Heart left ventricle (tissue), 16 donors: Measurements from ENCODE around the gene FBXL19. TPM values are rescaled to one million over a fixed set of nuclear protein-coding genes. Genes with fewer than 3 reads are reported as not detected.

Source experiments
- ATAC-seq, 4 donors: fragments of 200-7000 bp; cut with Tn5 transposase; one replicate each; pipeline ENCODE4 v1.9.1; 2020 to 2022; ENCODE audit warnings: moderate library complexity in 4 of 4, mild to moderate bottlenecking in 3 of 4, moderate number of reproducible peaks in 1 of 4
- DNase-seq, 5 donors: peaks; one replicate each; pipeline ENCODE4 v3.0.0-alpha.2; 2020
- H3K27ac ChIP-seq, 12 donors: fragments of 200-600 bp; sonication (generic) in 4 of 12; one replicate each; pipeline versions ENCODE4 v1.5.0 to v1.8.0; 2016 to 2022; ENCODE audit warnings: mild to moderate bottlenecking in 2 of 12
- H3K27me3 ChIP-seq, 9 donors: fragments of 200-600 bp; sonication (generic) in 2 of 9; one replicate each; pipeline versions ENCODE4 v1.5.1 to v1.8.0; 2016 to 2022; ENCODE audit warnings: mild to moderate bottlenecking in 3 of 9
- H3K36me3 ChIP-seq, 9 donors: fragments of 200-600 bp; sonication (generic) in 2 of 9; one replicate each; pipeline versions ENCODE4 v1.5.0 to v1.8.0; 2018 to 2022; ENCODE audit warnings: mild to moderate bottlenecking in 2 of 9
- H3K4me1 ChIP-seq, 12 donors: fragments of 200-600 bp; sonication (generic) in 4 of 12; one replicate each; pipeline versions ENCODE4 v1.5.0 to v1.8.0; 2016 to 2022; ENCODE audit warnings: mild to moderate bottlenecking in 3 of 12
- H3K4me3 ChIP-seq, 12 donors: fragments of 200-600 bp; sonication (generic) in 4 of 12; one replicate each; pipeline versions ENCODE4 v1.5.0 to v1.8.0; 2017 to 2022; ENCODE audit warnings: mild to moderate bottlenecking in 9 of 12, moderate library complexity in 4 of 12
- H3K9me3 ChIP-seq, 12 donors: fragments of 200-600 bp; sonication (generic) in 4 of 12; one replicate each; pipeline versions ENCODE4 v1.5.0 to v1.8.0; 2016 to 2022; ENCODE audit warnings: mild to moderate bottlenecking in 1 of 12
- POLR2A ChIP-seq, 2 donors: fragments of 450-650 bp; IDR thresholded peaks; one replicate each; pipeline ENCODE4 v1.6.1; 2017; ENCODE audit warnings: antibody characterized with exemption in 2 of 2, mild to moderate bottlenecking in 2 of 2, moderate library complexity in 2 of 2
- WGBS, 4 donors: extraction: QIAGEN DNeasy Blood & Tissue Kit in 2 of 4; methylation state at CpG; one replicate each; pipeline versions ENCODE4 v1.1.5 to v1.1.7; 2013 to 2018; 5-methylcytosine and 5-hydroxymethylcytosine counted together
- intact Hi-C, 10 donors: fragments of 100-400 bp; cut with DNase I; formaldehyde crosslinking; loops; one replicate each; pipeline versions ENCODE4 v1.11.1 to v1.14.2; 2022
- polyA plus RNA-seq, 2 donors: library from polyadenylated mRNA; stranded (reverse); fragments of 200-250 nt; gene quantifications; one replicate each; pipeline ENCODE4 v1.2.3, GENCODE V29; 2013
- total RNA-seq, 9 donors: library from RNA; depleted of rRNA in 2 of 9; stranded (reverse); fragments of >200 nt in 2 of 9; fragmentation: NEBNext Ultra II Directional in 3 of 9; extraction: Animal tissue kit (Norgen Biotek cat#: 25700) in 3 of 9; gene quantifications; one replicate each; pipeline versions ENCODE4 v1.1.0 to v1.2.4, GENCODE V29; 2016 to 2023
- TF ChIP-seq, protein P1 (sequence below), 12 donors: fragments of 200-600 bp; sonication (generic) in 4 of 12; IDR thresholded peaks; one replicate each; pipeline versions ENCODE4 v1.5.0 to v1.8.0; 2018 to 2022; ENCODE audit warnings: antibody characterized with exemption in 12 of 12, mild to moderate bottlenecking in 5 of 12
- donor health status: ischemic (EF 13 %, LVEDD 7.1; RV severe dilation, severe dysfunction).
- donor health status: healthy with polysubstance abuse.
- donor health status: DM: no; HTN: yes; CAD: no.
- donor health status: DM: no; HTN: no; CAD: no.
- donor health status: ischemic (EF 25% LVEDD 6.9; RV normal size, moderate dysfunction).
- donor health status: ischemic (EF 25% LVEDD 5.7; RV mildly dilated, moderate dysfunction).
- donor health status: healthy.
- donor health status: DM: yes; HTN: yes; CAD: no.
- donor health status: ischemic (EF 35%, LVEDD 5.7; RV mildly dilated, moderate dysfunction).
- donor health status: nonischemic (EF 11% LVEDD 7.7; RV severe dilation, severe dysfunction).
- donor health status: DM: yes; HTN: yes; CAD: no.
- donor health status: PGD.
- donor health status: ischemic (EF 29% LVEDD 5.4; RV normal size, mild dysfunction).
- donor health status: nonischemic (EF 23%, LVEDD 6.1; RV moderate dilation, normal function).

FBXL19 gene
- total and polyA plus RNA-seq, 11 donors = 4.5 to 15.5 (median 7.9) TPM

DNA sequence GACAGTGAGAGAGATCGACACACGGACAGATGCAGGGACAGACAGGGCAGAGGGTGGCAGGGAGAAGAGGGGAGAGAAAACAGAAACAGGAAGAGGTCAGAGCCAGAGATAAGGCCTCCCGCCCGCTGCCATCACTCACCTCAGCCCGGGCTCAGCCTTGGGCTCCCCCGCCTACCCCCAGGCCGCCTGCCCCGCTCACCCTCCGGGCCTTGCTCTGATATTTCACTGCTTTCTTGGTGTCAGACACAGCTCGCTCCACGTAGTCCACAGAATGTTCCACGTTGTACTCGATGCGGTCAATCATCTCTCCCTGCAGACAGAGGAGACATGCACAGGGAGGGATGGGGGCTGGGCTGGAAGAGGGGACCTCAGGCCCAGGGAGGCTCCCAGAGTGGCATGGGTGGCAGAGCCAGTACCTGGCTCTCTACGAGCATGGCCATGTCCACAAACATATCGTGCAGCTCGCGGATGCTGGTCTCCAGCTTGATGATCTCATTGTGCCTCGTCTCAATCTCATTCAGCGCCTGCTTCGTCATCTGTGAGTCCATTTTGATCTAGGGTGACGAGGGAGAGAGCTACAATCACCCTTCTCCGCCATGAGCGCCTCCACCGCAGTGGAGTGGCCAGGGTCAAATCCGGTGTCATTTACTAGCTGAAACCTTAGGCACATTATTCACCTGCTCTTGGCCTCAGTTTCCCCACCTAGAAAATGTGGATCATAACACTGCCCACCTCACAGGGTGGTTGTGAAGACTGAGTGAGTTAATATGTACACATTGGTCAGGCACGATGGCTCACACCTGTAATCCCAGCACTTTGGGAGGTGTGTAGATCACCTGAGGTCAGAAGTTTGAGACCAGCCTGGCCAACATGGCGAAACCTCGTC is 69.8 kb downstream of the FBXL19 start:
- 71 to 76% (median 75%) methylated on average over 29 of the region's 29 CpGs for WGBS, 4 donors
- Histone ChIP-seq H3K9me3 (no peaks in the 10 kb centered on the region), H3K36me3 (peaks cover 0 to 4% (median 0%) of the 10 kb centered on the region in 9 donors), H3K4me1 (peaks cover 0 to 17% (median 12%) of the 10 kb centered on the region in 12 donors), H3K4me3 (no peak overlapping the region), H3K27me3 (no peaks in the 10 kb centered on the region), H3K27ac (no peak overlapping the region)
- intact Hi-C loops = loop anchor here in 2 of 10 donors (5.0 to 10.0 kb wide), 2 partner anchors 39 to 72 kb away; partner anchors contain the start of gene STX4 (in 1 of the 2)
- TF ChIP-seq, protein P1, sequence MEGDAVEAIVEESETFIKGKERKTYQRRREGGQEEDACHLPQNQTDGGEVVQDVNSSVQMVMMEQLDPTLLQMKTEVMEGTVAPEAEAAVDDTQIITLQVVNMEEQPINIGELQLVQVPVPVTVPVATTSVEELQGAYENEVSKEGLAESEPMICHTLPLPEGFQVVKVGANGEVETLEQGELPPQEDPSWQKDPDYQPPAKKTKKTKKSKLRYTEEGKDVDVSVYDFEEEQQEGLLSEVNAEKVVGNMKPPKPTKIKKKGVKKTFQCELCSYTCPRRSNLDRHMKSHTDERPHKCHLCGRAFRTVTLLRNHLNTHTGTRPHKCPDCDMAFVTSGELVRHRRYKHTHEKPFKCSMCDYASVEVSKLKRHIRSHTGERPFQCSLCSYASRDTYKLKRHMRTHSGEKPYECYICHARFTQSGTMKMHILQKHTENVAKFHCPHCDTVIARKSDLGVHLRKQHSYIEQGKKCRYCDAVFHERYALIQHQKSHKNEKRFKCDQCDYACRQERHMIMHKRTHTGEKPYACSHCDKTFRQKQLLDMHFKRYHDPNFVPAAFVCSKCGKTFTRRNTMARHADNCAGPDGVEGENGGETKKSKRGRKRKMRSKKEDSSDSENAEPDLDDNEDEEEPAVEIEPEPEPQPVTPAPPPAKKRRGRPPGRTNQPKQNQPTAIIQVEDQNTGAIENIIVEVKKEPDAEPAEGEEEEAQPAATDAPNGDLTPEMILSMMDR (IDR thresholded peaks at IDR 0.05) = no peak
- no peak for TF ChIP-seq POLR2A (IDR thresholded peaks at IDR 0.05)
- ATAC-seq (no peak), DNase-seq (no peak)

DNA sequence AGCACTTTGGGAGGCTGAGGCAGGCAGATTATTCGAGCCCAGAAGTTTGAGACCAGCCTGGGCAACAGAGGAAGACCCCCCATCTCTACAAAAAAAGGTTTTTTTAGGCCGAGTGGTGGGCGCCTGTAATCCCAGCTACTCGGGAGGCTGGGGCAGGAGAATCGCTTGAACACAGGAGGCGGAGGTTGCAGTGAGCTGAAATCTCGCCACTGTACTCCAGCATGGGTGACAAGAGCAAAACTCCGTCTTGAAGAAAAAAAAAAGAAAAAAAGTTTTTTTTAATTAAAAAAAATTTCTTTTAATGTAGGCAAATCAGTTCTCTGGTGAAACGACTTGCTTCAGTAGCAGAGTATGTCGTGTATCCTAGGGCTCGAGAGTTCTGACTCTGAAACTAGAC is 72.6 kb downstream of the FBXL19 start:
- H3K4me1 ChIP-seq = peaks cover 0 to 26% (median 14%) of the 10 kb centered on the region in 12 donors
- no peaks in the 10 kb centered on the region for H3K36me3 ChIP-seq
- DNase-seq (no peak), ATAC-seq (no peak)
- H3K27ac ChIP-seq = peak overlapping the region in 7 of 12 donors; percentile 51 to 86 (median 79)
- intact Hi-C loops = loop anchor here in 3 of 10 donors (2.0 to 10.0 kb wide), 4 partner anchors 36 to 147 kb away; partner anchors contain the start of gene STX4 (in 3 of the 3)
- 83 to 88% (median 86%) methylated on average over 11 of the region's 11 CpGs for WGBS, 4 donors
- TF ChIP-seq POLR2A (IDR thresholded peaks at IDR 0.05) = no peak
- TF ChIP-seq, protein P1 (IDR thresholded peaks at IDR 0.05) = no peak
- no peaks in the 10 kb centered on the region for H3K9me3 ChIP-seq
- no peaks in the 10 kb centered on the region for H3K27me3 ChIP-seq
- H3K4me3 ChIP-seq = peak overlapping the region in 3 of 12 donors; percentile 63 to 65 (median 64)

GRCh38 chr16:30996324-30996984 is 73.1 kb downstream of the FBXL19 start:
- DNase-seq (peak in 1 of 5 donors; percentile 54), ATAC-seq (peak; percentile 2 to 68 (median 25))
- TF ChIP-seq POLR2A (IDR thresholded peaks at IDR 0.05) = no peak
- no peaks in the 10 kb centered on the region for H3K9me3 ChIP-seq
- peak overlapping the region in 11 of 12 donors; percentile 12 to 86 (median 69) for H3K27ac ChIP-seq
- H3K36me3 ChIP-seq = no peaks in the 10 kb centered on the region
- H3K4me1 ChIP-seq = peaks cover 0 to 26% (median 14%) of the 10 kb centered on the region in 12 donors
- intact Hi-C loops = loop anchor here in 3 of 10 donors (2.0 to 10.0 kb wide), 4 partner anchors 36 to 146 kb away; partner anchors contain the start of gene STX4 (in 3 of the 3)
- H3K4me3 ChIP-seq = peak overlapping the region; percentile 34 to 65 (median 59)
- WGBS, 4 donors = 20 to 29% (median 23%) methylated on average over 16 to 23 of the region's 23 CpGs
- no peaks in the 10 kb centered on the region for H3K27me3 ChIP-seq

DNA sequence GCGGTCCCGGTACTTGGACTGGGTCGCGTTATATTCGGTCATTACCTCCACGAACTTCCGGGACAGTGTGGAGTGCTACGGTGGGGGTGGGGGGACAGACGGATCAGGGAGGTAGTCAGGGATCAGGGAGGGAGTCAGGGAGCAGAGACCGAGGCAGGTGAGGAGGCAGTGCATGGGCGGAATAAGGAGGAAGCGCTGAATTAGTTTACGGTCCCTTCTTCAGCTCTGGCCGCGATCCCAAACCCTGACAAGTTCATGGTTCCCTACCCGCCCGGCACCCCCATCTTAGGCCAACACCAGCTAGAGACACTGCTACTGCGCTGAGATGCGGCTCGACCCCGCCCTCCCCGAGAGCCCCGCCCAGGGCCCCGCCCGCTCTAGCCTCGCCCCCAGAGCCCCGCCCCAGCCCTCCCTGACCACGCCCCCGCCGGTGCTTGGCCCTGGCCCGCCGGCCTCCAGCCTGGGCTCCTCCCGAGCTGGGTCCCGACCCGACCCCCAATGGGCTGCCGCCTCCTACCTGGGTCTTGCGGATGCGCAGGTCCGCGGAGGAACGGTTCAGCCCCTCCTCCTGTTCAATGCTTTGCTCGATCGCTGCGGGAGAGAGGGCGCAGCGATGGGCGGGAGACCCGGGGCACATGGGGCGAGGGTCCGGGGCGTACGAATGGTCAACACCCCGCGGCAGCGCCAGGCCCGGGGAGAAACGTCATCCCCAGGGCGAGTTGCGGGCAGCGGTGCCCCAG is 73.8 kb downstream of the FBXL19 start:
- 2 to 6% (median 4%) methylated on average over 36 to 60 of the region's 60 CpGs for WGBS, 4 donors
- peak; percentile 80 to 95 (median 94) for ATAC-seq

More for the DNA sequence above, 73.8 kb downstream of the FBXL19 start:
- peak overlapping the region; percentile 34 to 65 (median 59) for H3K4me3 ChIP-seq
- H3K9me3 ChIP-seq = no peaks in the 10 kb centered on the region
- TF ChIP-seq, protein P1 (IDR thresholded peaks at IDR 0.05) = no peak
- peak in 1 of 2 donors; percentile 56 for TF ChIP-seq POLR2A (IDR thresholded peaks at IDR 0.05)
- peaks cover 0 to 26% (median 15%) of the 10 kb centered on the region in 12 donors for H3K4me1 ChIP-seq
- no peaks in the 10 kb centered on the region for H3K36me3 ChIP-seq
- peak overlapping the region in 11 of 12 donors; percentile 27 to 86 (median 69) for H3K27ac ChIP-seq
- intact Hi-C loops = loop anchor here in 3 of 10 donors (2.0 to 10.0 kb wide), 4 partner anchors 35 to 146 kb away; partner anchors contain the start of gene STX4 (in 3 of the 3)
- no peaks in the 10 kb centered on the region for H3K27me3 ChIP-seq
- peak; percentile 82 to 92 (median 85) for DNase-seq
